Measurements from ENCODE around the gene ALKBH2. TPM values are rescaled to one million over a fixed set of nuclear protein-coding genes. Genes with fewer than 3 reads are reported as not detected.
A peak's percentile ranks its signal among the peaks of the same experiment; 100 is the strongest.
"Not testable (repeated sequence)": the region's sequence is repeated elsewhere in the genome, so short reads cannot be mapped to it uniquely, and the experiment has no call there.

The ALKBH2 gene
- total and polyA plus RNA-seq, 11 donors = 5.1 to 18.0 (median 8.2) TPM

DNA sequence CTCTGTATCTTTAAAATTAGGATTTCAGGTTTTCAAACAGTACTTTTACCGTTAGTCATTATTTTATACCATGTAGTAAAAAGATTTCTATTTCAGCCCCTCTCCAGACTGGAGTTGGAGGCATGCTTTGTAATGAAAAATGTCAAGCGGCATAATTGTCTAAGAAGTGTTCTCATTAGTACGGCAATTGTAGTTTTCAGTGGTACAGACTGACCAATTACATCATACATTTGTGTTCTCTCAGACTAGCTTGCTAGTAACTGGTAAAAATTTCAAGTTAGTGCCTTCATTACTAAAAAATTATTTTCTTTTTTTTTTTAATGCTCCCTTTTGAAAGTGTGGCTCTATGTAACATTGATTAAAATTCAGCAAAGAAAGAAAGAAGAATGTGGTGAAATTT, 36.4 kb downstream of the ALKBH2 start:
- intact Hi-C loops (cut with DNase I) = no loop called here
- DNase-seq = no peak
- Histone ChIP-seq H3K4me1 (peaks cover 0 to 22% (median 14%) of the 10 kb centered on the region in 12 donors), H3K27ac (no peak overlapping the region), H3K27me3 (no peaks in the 10 kb centered on the region), H3K4me3 (no peak overlapping the region), H3K36me3 (peaks cover 0 to 61% (median 39%) of the 10 kb centered on the region in 9 donors), H3K9me3 (no peaks in the 10 kb centered on the region)
- TF ChIP-seq POLR2A (IDR thresholded peaks at IDR 0.05) = no peak
- TF ChIP-seq, protein P1, sequence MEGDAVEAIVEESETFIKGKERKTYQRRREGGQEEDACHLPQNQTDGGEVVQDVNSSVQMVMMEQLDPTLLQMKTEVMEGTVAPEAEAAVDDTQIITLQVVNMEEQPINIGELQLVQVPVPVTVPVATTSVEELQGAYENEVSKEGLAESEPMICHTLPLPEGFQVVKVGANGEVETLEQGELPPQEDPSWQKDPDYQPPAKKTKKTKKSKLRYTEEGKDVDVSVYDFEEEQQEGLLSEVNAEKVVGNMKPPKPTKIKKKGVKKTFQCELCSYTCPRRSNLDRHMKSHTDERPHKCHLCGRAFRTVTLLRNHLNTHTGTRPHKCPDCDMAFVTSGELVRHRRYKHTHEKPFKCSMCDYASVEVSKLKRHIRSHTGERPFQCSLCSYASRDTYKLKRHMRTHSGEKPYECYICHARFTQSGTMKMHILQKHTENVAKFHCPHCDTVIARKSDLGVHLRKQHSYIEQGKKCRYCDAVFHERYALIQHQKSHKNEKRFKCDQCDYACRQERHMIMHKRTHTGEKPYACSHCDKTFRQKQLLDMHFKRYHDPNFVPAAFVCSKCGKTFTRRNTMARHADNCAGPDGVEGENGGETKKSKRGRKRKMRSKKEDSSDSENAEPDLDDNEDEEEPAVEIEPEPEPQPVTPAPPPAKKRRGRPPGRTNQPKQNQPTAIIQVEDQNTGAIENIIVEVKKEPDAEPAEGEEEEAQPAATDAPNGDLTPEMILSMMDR (IDR thresholded peaks at IDR 0.05) = no peak
- 84 to 93% (median 90%) methylated on average over 3 of the region's 3 CpGs for WGBS, 4 donors
- ATAC-seq = no peak

GRCh38 chr12:109054520-109054919, 38.8 kb downstream of the ALKBH2 start:
- DNase-seq (no peak), ATAC-seq (no peak)
- peak overlapping the region in 1 of 12 donors; percentile 93 for H3K27ac ChIP-seq
- H3K4me1 ChIP-seq = peaks cover 0 to 25% (median 17%) of the 10 kb centered on the region in 12 donors
- no peak overlapping the region for H3K4me3 ChIP-seq
- peaks cover 0 to 38% (median 23%) of the 10 kb centered on the region in 9 donors for H3K36me3 ChIP-seq
- H3K9me3 ChIP-seq = no peaks in the 10 kb centered on the region
- H3K27me3 ChIP-seq = no peaks in the 10 kb centered on the region
- TF ChIP-seq, protein P1 (IDR thresholded peaks at IDR 0.05) = no peak
- TF ChIP-seq POLR2A (IDR thresholded peaks at IDR 0.05) = no peak
- intact Hi-C loops (cut with DNase I) = loop anchor here in 1 of 10 donors (5.0 kb wide), 1 partner anchor 102 kb away; no protein-coding TSS in a partner anchor

GRCh38 chr12:109054124-109054513, 39.2 kb downstream of the ALKBH2 start:
- not testable (repeated sequence) for H3K9me3 ChIP-seq, ATAC-seq, DNase-seq, H3K27me3 ChIP-seq
- peaks cover 0 to 34% (median 19%) of the 10 kb centered on the region in 9 donors for H3K36me3 ChIP-seq
- peak overlapping the region in 6 of 12 donors; percentile 77 to 97 (median 94) for H3K4me3 ChIP-seq
- WGBS, 4 donors = 79 to 92% (median 83%) methylated on average over 4 of the region's 4 CpGs
- peaks cover 0 to 25% (median 17%) of the 10 kb centered on the region in 12 donors for H3K4me1 ChIP-seq
- intact Hi-C loops (cut with DNase I) = loop anchor here in 1 of 10 donors (5.0 kb wide), 1 partner anchor 102 kb away; no protein-coding TSS in a partner anchor
- peak overlapping the region in 6 of 12 donors; percentile 73 to 93 (median 90) for H3K27ac ChIP-seq

DNA sequence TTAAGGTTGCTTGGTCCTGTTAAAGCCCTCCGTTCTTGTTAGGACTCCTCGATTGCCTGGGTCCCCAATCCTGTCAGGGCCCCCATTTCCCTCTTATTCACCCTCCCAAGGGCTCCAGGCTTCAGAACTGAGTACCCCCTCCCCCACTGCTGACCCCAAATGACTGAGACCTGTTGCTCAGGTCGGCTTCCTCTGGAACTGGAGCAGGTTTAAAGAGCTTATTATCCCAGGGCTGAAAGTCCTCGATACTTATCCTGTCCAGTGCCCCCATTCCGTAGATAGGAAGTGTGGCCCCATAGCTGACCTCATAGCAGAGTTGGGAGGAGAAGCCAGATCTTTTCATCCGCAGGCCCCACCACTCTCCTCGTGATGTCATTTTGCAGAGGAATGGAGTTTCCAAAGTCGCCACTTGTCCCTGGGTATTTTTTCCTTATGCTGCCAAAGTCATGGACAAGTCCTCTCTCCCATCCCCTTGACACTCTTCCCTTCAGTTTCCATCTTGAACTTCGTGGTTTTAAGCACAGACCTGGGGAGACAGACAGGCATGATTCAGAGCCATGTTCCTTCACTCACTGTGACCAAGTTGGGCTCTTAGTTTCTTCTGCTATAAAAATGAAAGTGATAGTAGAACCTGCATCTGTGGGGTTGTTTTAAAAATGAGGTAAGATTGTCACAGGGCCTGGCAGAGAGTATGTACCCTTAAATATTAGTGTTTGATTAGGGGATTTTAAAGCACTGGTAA, 39.7 kb downstream of the ALKBH2 start:
- intact Hi-C loops (cut with DNase I) = loop anchor here in 1 of 10 donors (5.0 kb wide), 1 partner anchor 101 kb away; no protein-coding TSS in a partner anchor
- peak overlapping the region; percentile 60 to 97 (median 92) for H3K4me3 ChIP-seq
- peaks cover 0 to 25% (median 17%) of the 10 kb centered on the region in 12 donors for H3K4me1 ChIP-seq
- no peak for TF ChIP-seq POLR2A (IDR thresholded peaks at IDR 0.05)
- TF ChIP-seq, protein P1 (IDR thresholded peaks at IDR 0.05) = no peak
- ATAC-seq = peak in 1 of 4 donors; percentile 13
- WGBS, 4 donors = 11 to 16% (median 15%) methylated on average over 9 of the region's 9 CpGs
- H3K27me3 ChIP-seq = no peaks in the 10 kb centered on the region
- H3K36me3 ChIP-seq = peaks cover 0 to 28% (median 13%) of the 10 kb centered on the region in 9 donors
- no peaks in the 10 kb centered on the region for H3K9me3 ChIP-seq
- peak overlapping the region in 11 of 12 donors; percentile 73 to 93 (median 90) for H3K27ac ChIP-seq
- no peak for DNase-seq
